H1 (cell line): Measurements from ENCODE around the gene CRISPLD2.

Experiments used
- CBX5 ChIP-seq: fragments of 300-800, 300-1000 bp; sonication (generic); IDR thresholded peaks from 2 replicates; pipeline ENCODE4 v1.7.1; 2016; ENCODE audit warnings: antibody characterized with exemption, low read length, low read depth
- CTCF ChIP-seq, 3 experiments: IDR thresholded peaks; 1 replicate in 2 of 3; 2 replicates in 1 of 3; pipeline versions ENCODE4 v1.5.1 to v1.6.1; 2011; ENCODE audit warnings: low read length in 3 of 3, mild to moderate bottlenecking in 3 of 3, inconsistent platforms in 2 of 3, low read depth in 1 of 3, moderate library complexity in 1 of 3; ENCODE audit not compliant: insufficient read depth in 1 of 3; ENCODE audit errors: control extremely low read depth in 1 of 3
- EP300 ChIP-seq, 2 experiments: IDR thresholded peaks; 1 replicate in 1 of 2; 2 replicates in 1 of 2; pipeline ENCODE4 v1.6.1; 2011 to 2012; ENCODE audit warnings: low read depth in 2 of 2, low read length in 2 of 2, mild to moderate bottlenecking in 2 of 2, borderline replicate concordance in 1 of 2, inconsistent platforms in 1 of 2, moderate library complexity in 1 of 2
- EZH2 ChIP-seq: fragments of 200-600 bp; sonication (generic); IDR thresholded peaks from 2 replicates; pipeline ENCODE4 v1.7.1; 2012; ENCODE audit warnings: low read depth, mild to moderate bottlenecking, moderate library complexity, low read length, inconsistent platforms; ENCODE audit not compliant: severe bottlenecking
- MAX ChIP-seq: IDR thresholded peaks from 2 replicates; pipeline ENCODE4 v1.6.1; 2012; ENCODE audit warnings: inconsistent platforms
- PHF8 ChIP-seq: fragments of 200-600 bp; sonication (generic); conservative IDR thresholded peaks from 2 replicates; pipeline ENCODE4 v1.7.1; 2012; ENCODE audit warnings: low read depth, mild to moderate bottlenecking, inconsistent platforms, low read length, moderate library complexity
- POLR2A ChIP-seq, 2 experiments: IDR thresholded peaks; 1 replicate in 1 of 2; 2 replicates in 1 of 2; pipeline ENCODE4 v1.6.1; 2011; ENCODE audit warnings: low read depth in 2 of 2, low read length in 2 of 2, mild to moderate bottlenecking in 2 of 2; ENCODE audit errors: control extremely low read depth in 1 of 2
- TAF1 ChIP-seq: IDR thresholded peaks from 2 replicates; pipeline ENCODE4 v1.6.1; 2011; ENCODE audit warnings: mild to moderate bottlenecking, low read depth, low read length

- TF ChIP-seq TAF1 (no peak), POLR2A (IDR thresholded peaks at IDR 0.05; ENCODE audit: control extremely low read depth in 1 of 2, low read depth in 2 of 2, low read length in 2 of 2) (no peak), PHF8 (no peak), EP300 (IDR thresholded peaks at IDR 0.05; ENCODE audit: borderline replicate concordance in 1 of 2, low read depth in 2 of 2, low read length in 2 of 2) (no peak), CTCF (IDR thresholded peaks at IDR 0.05; ENCODE audit: control extremely low read depth in 1 of 3, insufficient read depth in 1 of 3, low read depth in 1 of 3, low read length in 3 of 3) (no peak), MAX (no peak; the same call in 1 of the 2 replicates), EZH2 (no peak), CBX5 (no peak)
Measured at GRCh38 chr16:84818989-84819643, 669 bp upstream of the CRISPLD2 start.
